Spleen (tissue), 11 donors: ENCODE measurements around the gene GPR142. TPM values are rescaled to one million over a fixed set of nuclear protein-coding genes. Genes with fewer than 3 reads are reported as not detected.

Source experiments
- DNase-seq: peaks from one replicate; pipeline ENCODE4 v3.0.0-alpha.2; 2020
- H3K27ac ChIP-seq, 8 donors: fragments of 200-600 bp; sonication (generic) in 7 of 8; 1 replicate in 4 of 8; 2 replicates in 4 of 8; pipeline versions ENCODE4 v1.5.0 to v1.8.0; 2016 to 2021; ENCODE audit warnings: inconsistent platforms in 4 of 8, mild to moderate bottlenecking in 4 of 8, moderate library complexity in 1 of 8
- H3K27me3 ChIP-seq, 7 donors: fragments of 200-600 bp; sonication (generic) in 6 of 7; replicated peaks in 1 of 7; 1 replicate in 4 of 7; 2 replicates in 3 of 7; pipeline versions ENCODE4 v1.5.0 to v1.8.0; 2016 to 2021; ENCODE audit warnings: inconsistent platforms in 3 of 7, mild to moderate bottlenecking in 1 of 7
- H3K36me3 ChIP-seq, 6 donors: fragments of 200-600 bp; sonication (generic) in 5 of 6; 1 replicate in 4 of 6; 2 replicates in 2 of 6; pipeline versions ENCODE4 v1.5.0 to v1.8.0; 2016 to 2021; ENCODE audit warnings: inconsistent platforms in 2 of 6
- H3K4me1 ChIP-seq, 6 donors: fragments of 200-600 bp; sonication (generic) in 5 of 6; 1 replicate in 3 of 6; 2 replicates in 3 of 6; pipeline versions ENCODE4 v1.5.0 to v1.8.0; 2016 to 2021; ENCODE audit warnings: inconsistent platforms in 3 of 6
- H3K4me3 ChIP-seq, 8 donors: fragments of 200-600 bp; sonication (generic) in 7 of 8; 1 replicate in 4 of 8; 2 replicates in 4 of 8; pipeline versions ENCODE4 v1.5.0 to v1.8.0; 2016 to 2021; ENCODE audit warnings: inconsistent platforms in 4 of 8, mild to moderate bottlenecking in 4 of 8, moderate library complexity in 2 of 8
- H3K9me3 ChIP-seq, 8 donors: fragments of 200-600 bp; sonication (generic) in 7 of 8; 1 replicate in 4 of 8; 2 replicates in 4 of 8; pipeline versions ENCODE4 v1.5.0 to v1.8.0; 2016 to 2021; ENCODE audit warnings: inconsistent platforms in 4 of 8
- POLR2A ChIP-seq, 3 donors: fragments of 450-650 bp; IDR thresholded peaks; one replicate each; pipeline ENCODE4 v1.5.1; 2017; ENCODE audit warnings: antibody characterized with exemption in 3 of 3, mild to moderate bottlenecking in 1 of 3
- POLR2AphosphoS5 ChIP-seq, 3 donors: sonication (generic); formaldehyde crosslinking; IDR thresholded peaks; one replicate each; pipeline ENCODE4 v1.5.1; 2017; ENCODE audit warnings: antibody characterized with exemption in 3 of 3
- WGBS, 5 donors: extraction: QIAGEN DNeasy Blood & Tissue Kit in 3 of 5; methylation state at CpG; one replicate each; pipeline versions ENCODE4 v1.1.5 to v1.1.7; 2013 to 2018; 5-methylcytosine and 5-hydroxymethylcytosine counted together
- intact Hi-C: fragments of 100-400 bp; cut with DNase I; formaldehyde crosslinking; loops from one replicate; pipeline ENCODE4 v1.15.0; 2023; ENCODE audit warnings: low total_unique reads
- polyA plus RNA-seq, 3 donors: library from polyadenylated mRNA; stranded (reverse); fragments of 200-250 nt; gene quantifications; one replicate each; pipeline ENCODE4 v1.2.1, GENCODE V29; 2013
- total RNA-seq, 7 donors: library from RNA; depleted of rRNA in 3 of 7; stranded (reverse); fragments of >200 nt in 3 of 7; fragmentation: NEBNext Ultra II Directional in 4 of 7; extraction: Animal tissue kit (Norgen Biotek cat#: 25700) in 4 of 7; gene quantifications; one replicate each; pipeline versions ENCODE4 v1.1.0 to v1.2.1, GENCODE V29; 2016 to 2021
- TF ChIP-seq, protein P1 (sequence below), 11 experiments: fragments of 200-600 bp in 7 of 11; fragments of 450-650 bp in 4 of 11; sonication (generic) in 4 of 11; IDR thresholded peaks in 8 of 11; conservative IDR thresholded peaks in 3 of 11; 1 replicate in 7 of 11; 2 replicates in 4 of 11; pipeline versions ENCODE4 v1.4.0 to v1.8.0; 2016 to 2021; ENCODE audit warnings: antibody characterized with exemption in 11 of 11, inconsistent platforms in 4 of 11, mild to moderate bottlenecking in 1 of 11
- donor health status: healthy with polysubstance abuse.
- donor health status: DM: no; HTN: no; CAD: no; lungs with moderate emphysema.
- donor health status: DM: no; HTN: no; CAD: no.
- donor health status: Bipolar disorder and iron deficiency.
- donor health status: healthy.
- donor health status: DM: no; HTN: no; CAD: no.
- donor health status: DM: yes; HTN: yes; CAD: no.

GPR142 gene
- total and polyA plus RNA-seq, 10 donors: 0.09 to 3.1 (median 1.7) TPM

DNA sequence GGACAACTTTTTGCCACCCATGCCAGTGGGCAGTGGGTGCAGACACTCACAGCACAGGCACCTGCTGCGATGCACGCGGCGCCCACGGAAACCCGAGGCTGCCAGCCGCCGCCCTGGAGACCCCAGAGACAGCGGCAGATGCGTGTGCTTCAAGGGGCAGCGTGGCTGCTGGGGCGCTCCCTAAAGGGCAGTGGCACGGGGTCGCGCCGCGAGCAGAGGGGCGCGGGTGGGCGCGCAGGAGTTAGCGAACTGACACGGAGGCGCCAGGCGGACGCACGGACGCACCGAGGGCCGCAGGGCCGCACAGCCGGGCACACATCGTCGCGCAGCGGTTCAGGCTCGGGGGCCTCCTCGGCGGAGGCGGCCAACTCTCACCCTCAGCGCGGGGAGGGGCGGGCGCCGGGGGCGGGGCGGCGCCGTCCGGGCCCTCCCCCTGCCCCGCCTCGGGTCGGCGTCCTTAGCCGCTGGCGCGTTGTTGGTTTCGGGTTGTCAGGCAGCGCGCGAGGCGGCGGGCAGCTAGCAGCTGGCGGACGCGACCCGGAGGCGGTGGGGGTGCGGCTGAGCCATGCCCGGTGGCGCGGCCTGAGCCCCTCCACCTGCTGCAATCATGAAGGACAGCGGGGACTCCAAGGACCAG lies 41.4 kb upstream of the GPR142 start, which contains the start of gene KIF19:
TSS of gene KIF19 (plus strand) at position 484 of the 637 bp plus-strand sequence. CDS start at position 608, 124 bp downstream.
- Histone ChIP-seq H3K4me3 (peak within 1 kb of the TSS; percentile 8 to 66 (median 46)), H3K9me3 (no peaks in the 10 kb centered on the region), H3K36me3 (peaks cover 0 to 5% (median 0%) of the 10 kb centered on the region in 6 donors), H3K4me1 (peaks cover 17 to 57% (median 32%) of the 10 kb centered on the region in 6 donors), H3K27me3 (peaks cover 0 to 51% (median 11%) of the 10 kb centered on the region in 7 donors), H3K27ac (peak within 1 kb of the TSS in 7 of 8 donors; percentile 39 to 75 (median 65))
- TF ChIP-seq, protein P1, sequence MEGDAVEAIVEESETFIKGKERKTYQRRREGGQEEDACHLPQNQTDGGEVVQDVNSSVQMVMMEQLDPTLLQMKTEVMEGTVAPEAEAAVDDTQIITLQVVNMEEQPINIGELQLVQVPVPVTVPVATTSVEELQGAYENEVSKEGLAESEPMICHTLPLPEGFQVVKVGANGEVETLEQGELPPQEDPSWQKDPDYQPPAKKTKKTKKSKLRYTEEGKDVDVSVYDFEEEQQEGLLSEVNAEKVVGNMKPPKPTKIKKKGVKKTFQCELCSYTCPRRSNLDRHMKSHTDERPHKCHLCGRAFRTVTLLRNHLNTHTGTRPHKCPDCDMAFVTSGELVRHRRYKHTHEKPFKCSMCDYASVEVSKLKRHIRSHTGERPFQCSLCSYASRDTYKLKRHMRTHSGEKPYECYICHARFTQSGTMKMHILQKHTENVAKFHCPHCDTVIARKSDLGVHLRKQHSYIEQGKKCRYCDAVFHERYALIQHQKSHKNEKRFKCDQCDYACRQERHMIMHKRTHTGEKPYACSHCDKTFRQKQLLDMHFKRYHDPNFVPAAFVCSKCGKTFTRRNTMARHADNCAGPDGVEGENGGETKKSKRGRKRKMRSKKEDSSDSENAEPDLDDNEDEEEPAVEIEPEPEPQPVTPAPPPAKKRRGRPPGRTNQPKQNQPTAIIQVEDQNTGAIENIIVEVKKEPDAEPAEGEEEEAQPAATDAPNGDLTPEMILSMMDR (IDR thresholded peaks at IDR 0.05 in 8 of 11, conservative IDR thresholded peaks at IDR 0.05 in 3 of 11): no peak
- peak; percentile 52 to 82 (median 73) for TF ChIP-seq POLR2AphosphoS5 (IDR thresholded peaks at IDR 0.05)
- no peak for TF ChIP-seq POLR2A (IDR thresholded peaks at IDR 0.05)
- intact Hi-C loops: no loop called here
- WGBS, 5 donors: 3 to 17% (median 5%) methylated on average over 31 to 73 of the region's 73 CpGs
- peak; percentile 86 for DNase-seq

DNA sequence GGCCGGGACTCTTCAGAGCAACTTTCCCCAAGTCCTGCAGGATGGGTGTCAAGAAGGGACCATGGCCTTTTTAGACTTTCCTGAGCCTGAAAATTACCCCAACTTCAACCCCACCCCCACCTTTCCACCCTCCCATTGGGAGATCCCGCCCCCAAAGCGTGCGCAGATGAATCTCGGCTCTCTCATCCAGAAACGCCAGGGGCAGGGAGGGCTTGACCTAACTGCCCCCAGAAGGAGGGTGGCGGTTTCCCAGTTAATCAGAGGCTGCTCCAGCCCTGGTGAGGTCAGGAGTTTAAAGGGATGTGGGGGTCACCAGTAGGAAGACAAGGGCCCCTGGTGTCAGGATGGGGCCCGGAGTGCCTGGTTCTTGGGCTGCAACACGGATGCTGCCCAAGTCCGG lies 40.8 kb upstream of the GPR142 start:
- Histone ChIP-seq H3K4me3 (peak overlapping the region; percentile 7 to 66 (median 46)), H3K27me3 (peaks cover 0 to 51% (median 11%) of the 10 kb centered on the region in 7 donors), H3K4me1 (peaks cover 17 to 57% (median 32%) of the 10 kb centered on the region in 6 donors), H3K27ac (peak overlapping the region in 5 of 8 donors; percentile 54 to 75 (median 67)), H3K36me3 (peaks cover 0 to 5% (median 0%) of the 10 kb centered on the region in 6 donors), H3K9me3 (no peaks in the 10 kb centered on the region)
- no peak for TF ChIP-seq POLR2AphosphoS5 (IDR thresholded peaks at IDR 0.05)
- TF ChIP-seq, protein P1 (IDR thresholded peaks at IDR 0.05 in 8 of 11, conservative IDR thresholded peaks at IDR 0.05 in 3 of 11): no peak
- no peak for DNase-seq
- intact Hi-C loops: no loop called here
- WGBS, 5 donors: 31 to 38% (median 32%) methylated on average over 10 of the region's 10 CpGs

DNA sequence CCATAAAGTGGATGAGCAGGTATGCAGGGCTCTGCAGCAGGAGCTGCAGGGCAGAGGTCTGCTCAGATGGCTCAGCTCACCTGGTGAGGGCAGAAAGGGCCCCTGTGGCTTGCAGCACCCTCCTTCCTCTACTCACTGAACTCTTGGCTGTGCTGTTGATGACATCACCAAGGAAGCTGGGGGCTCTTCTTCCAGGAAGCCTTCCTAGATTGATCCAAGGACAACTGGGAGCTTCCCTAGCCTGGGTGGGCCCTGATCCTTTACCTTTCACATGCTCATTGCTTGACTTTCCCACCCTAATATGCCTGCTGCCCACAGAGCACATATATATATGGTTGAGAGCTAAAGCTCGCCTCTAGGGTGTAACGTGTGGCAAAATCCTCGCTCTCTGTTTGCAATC lies 38.8 kb upstream of the GPR142 start:
- H3K36me3 ChIP-seq: peaks cover 0 to 5% (median 0%) of the 10 kb centered on the region in 6 donors

DNA sequence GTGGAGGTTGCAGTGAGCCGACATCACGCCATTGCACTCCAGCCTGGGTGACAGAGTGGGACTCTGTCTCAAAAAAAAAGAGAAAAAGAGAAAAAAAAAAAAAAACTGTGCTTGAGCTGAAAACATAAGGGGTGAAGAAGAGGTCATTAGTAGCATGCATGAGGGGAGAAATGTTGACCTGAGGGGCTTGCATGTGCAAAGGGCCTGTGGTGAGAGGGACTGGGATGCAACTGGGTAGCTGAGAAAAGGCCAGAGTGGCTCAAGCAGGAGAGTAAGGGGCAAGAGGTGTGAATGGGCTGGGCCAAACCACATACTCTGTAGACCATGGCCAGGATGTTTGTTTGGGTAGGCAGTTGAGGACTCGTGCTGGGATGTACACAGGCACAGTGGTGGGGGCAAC lies 37.9 kb upstream of the GPR142 start:
- Histone ChIP-seq H3K36me3 (peaks cover 0 to 5% (median 0%) of the 10 kb centered on the region in 6 donors), H3K9me3 (no peaks in the 10 kb centered on the region), H3K4me3 (no peak overlapping the region), H3K27me3 (peaks cover 0 to 42% (median 11%) of the 10 kb centered on the region in 7 donors), H3K27ac (no peak overlapping the region), H3K4me1 (peaks cover 17 to 66% (median 37%) of the 10 kb centered on the region in 6 donors)
- intact Hi-C loops: no loop called here
- no peak for DNase-seq
- TF ChIP-seq POLR2A (IDR thresholded peaks at IDR 0.05) (no peak), POLR2AphosphoS5 (IDR thresholded peaks at IDR 0.05) (no peak)
- TF ChIP-seq, protein P1 (IDR thresholded peaks at IDR 0.05 in 8 of 11, conservative IDR thresholded peaks at IDR 0.05 in 3 of 11): no peak
- 45 to 71% (median 46%) methylated on average over 3 of the region's 3 CpGs for WGBS, 5 donors

More for the DNA sequence above, 38.8 kb upstream of the GPR142 start:
- H3K9me3 ChIP-seq: no peaks in the 10 kb centered on the region
- WGBS, 5 donors: 91 to 98% (median 93%) methylated on average over 3 of the region's 3 CpGs
- DNase-seq: no peak
- peaks cover 17 to 66% (median 37%) of the 10 kb centered on the region in 6 donors for H3K4me1 ChIP-seq
- no peak for TF ChIP-seq POLR2A (IDR thresholded peaks at IDR 0.05)
- TF ChIP-seq, protein P1 (IDR thresholded peaks at IDR 0.05 in 8 of 11, conservative IDR thresholded peaks at IDR 0.05 in 3 of 11): no peak
- TF ChIP-seq POLR2AphosphoS5 (IDR thresholded peaks at IDR 0.05): no peak
- H3K27me3 ChIP-seq: peaks cover 0 to 42% (median 11%) of the 10 kb centered on the region in 7 donors
- H3K27ac ChIP-seq: no peak overlapping the region
- intact Hi-C loops: no loop called here
- H3K4me3 ChIP-seq: no peak overlapping the region
